LNCaP clone FGC (cell line): ENCODE data around the gene CBX8.

Experiments used
- DNase-seq: peaks from one replicate; pipeline ENCODE4 v3.0.0-alpha.2; 2011; ENCODE audit warnings: low read depth
- H3K4me3 ChIP-seq: 2 replicates; pipeline ENCODE4 v1.5.1; 2011; ENCODE audit warnings: mild to moderate bottlenecking, low read depth, low read length, control low read depth
- TF ChIP-seq, protein P1 (sequence below): IDR thresholded peaks from 2 replicates; pipeline ENCODE4 v1.5.1; 2012; ENCODE audit warnings: mild to moderate bottlenecking; ENCODE audit not compliant: control insufficient read depth, insufficient read depth; ENCODE audit errors: extremely low read depth

The CBX8 gene

DNA sequence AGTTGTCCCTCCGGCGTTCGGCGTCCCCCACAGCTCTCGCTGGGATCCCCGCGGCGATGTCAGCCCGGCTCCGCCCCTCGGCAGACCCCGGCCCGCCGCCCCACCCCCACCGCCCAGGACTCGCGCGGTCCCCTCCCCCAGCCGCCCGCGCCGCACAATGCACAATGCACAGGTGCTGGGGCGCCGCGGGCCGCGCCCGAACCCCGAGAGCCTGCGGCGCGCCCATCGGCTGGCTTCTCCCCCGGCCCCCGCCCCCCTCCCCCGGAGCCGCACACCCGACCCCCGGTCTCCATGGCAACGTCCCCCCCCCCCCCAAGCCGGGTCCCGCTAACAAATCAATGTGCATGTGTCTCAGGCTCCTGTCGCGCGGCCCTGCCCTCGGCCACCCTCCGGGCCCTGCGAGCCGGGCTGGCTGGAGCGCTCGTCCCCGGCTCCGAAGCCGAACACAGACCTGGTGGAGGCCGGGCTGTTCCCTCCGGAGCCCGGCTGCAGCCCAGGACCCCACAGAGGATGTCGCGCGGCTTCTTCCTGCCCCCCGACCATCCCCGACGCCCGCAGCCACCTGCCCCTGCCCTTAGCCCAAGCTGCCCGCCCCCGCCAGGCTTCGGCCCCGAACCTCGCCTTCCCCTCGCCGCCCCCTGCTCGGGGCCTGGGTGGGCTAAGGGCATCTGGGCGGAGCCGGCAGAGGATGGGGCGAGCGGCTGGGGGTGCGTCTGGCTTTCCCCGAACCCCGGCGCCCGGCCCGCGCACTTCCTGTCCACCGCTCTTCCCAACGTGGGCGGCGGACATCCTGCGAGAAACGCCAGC is 818 bp upstream of the CBX8 start:
- peak overlapping the region; percentile 47 for H3K4me3 ChIP-seq
- TF ChIP-seq, protein P1, sequence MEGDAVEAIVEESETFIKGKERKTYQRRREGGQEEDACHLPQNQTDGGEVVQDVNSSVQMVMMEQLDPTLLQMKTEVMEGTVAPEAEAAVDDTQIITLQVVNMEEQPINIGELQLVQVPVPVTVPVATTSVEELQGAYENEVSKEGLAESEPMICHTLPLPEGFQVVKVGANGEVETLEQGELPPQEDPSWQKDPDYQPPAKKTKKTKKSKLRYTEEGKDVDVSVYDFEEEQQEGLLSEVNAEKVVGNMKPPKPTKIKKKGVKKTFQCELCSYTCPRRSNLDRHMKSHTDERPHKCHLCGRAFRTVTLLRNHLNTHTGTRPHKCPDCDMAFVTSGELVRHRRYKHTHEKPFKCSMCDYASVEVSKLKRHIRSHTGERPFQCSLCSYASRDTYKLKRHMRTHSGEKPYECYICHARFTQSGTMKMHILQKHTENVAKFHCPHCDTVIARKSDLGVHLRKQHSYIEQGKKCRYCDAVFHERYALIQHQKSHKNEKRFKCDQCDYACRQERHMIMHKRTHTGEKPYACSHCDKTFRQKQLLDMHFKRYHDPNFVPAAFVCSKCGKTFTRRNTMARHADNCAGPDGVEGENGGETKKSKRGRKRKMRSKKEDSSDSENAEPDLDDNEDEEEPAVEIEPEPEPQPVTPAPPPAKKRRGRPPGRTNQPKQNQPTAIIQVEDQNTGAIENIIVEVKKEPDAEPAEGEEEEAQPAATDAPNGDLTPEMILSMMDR = no peak
- DNase-seq = no peak

DNA sequence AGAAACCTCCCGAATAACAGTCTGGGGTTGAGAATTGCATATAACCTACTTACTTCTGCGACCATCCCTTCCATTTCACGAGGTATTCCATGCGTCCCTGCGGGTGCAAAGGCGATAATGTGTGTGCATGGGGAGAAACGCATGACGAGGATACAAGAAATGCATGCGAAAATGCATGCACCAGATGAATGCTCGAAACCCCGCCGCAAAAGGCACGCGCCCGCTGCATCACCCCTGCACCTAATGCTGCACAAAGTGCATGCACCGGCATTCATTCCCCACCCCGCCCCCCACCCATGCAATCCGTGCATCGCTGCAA is 474 bp downstream of the CBX8 start:
- TF ChIP-seq, protein P1 = no peak
- H3K4me3 ChIP-seq = peak overlapping the region; percentile 80
- DNase-seq = no peak

DNA sequence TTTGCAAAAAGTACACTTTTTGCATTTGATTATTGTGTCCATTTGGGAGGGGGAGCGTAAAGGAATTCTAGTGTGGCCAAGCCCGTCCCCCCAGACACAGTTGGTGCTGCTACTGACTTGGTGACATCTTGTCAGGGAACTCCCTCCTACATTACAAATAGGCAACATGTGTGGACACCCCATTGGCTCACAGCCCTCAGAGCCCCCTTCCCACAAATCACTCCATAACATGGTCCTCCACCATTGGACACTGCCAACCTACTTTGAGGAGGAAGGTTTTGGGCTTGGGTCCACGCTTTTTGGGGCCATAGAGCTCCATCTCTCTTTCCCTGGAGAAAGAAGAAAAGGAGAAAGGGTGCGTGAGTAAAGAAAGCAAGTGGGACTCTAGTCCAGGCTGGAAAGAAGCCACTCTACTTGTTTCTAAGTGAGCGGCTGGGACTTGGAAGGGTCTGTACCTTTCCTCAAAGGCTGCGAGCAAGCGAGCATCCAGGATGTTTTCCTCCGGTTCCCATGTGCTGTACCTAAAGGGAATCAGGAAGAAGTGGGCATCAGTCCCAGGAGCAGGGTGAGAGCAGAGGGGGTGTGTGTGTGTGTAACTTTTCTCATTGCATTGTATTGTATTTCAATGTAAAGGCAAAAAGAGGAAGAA is 958 bp downstream of the CBX8 start:
- TF ChIP-seq, protein P1 = no peak
- peak overlapping the region; percentile 80 for H3K4me3 ChIP-seq
- DNase-seq = no peak

DNA sequence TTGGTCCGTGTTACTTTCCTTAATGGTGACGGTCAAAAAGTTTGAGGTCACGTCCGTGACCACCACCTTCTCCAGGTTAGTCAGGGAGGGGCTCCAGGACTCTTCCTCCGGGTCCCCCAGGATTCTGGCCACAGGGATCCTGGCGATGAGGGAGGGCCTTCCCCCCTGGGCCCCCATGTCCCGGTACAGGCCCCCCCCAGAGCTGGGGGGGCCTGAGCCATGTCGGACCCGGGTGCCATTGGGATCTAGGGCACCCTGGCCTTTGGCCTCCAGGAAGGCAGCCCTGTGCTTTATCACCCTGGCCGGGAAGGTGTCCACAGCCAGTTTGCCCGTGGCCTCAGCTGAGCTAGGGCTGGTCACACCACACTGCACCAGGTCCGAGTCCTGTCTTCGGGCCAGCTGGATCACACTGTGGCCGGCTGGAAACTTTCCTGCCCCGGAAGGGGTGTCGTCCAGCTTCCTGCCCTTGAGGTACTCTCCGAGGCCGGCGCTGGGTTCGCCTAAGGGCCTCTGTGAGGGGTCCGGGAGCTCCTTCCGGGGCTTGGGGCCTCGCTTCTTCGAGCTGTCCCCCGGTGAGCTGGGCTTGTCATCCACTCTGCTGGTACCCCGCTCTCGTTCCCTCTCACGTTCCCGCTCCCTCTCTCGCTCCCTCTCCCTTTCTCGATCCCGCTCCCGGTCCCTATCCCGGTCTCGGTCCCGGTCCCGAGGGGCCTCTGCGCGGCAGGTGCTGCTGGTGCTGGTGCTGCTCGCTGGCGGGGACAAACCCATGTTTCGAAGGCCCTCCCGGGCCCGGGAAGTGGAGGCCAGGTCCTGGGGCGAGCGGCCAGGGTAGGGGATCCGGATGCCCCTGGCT is 2.0 kb downstream of the CBX8 start:
- no peak overlapping the region for H3K4me3 ChIP-seq
- TF ChIP-seq, protein P1 = no peak
- DNase-seq = no peak

DNA sequence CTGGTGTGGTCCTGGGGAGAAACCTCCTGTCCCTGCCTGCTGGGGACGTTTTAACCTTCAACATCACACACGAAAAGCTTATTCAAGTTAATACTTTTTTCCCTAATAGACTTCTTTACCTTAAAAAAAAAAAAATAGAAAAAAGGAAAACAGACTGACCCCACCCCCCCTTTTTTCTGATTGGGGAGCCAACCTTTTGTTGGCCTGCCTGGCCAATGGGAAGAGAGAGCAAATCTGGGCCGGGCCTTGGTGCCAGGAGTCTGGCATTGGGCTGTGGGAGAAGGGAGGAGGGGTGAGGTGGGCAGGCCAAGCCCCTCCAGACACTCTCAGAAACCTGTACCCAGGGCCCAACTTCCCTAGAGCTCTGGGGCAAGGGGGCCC is 3.0 kb downstream of the CBX8 start:
- no peak overlapping the region for H3K4me3 ChIP-seq
- DNase-seq = no peak
- TF ChIP-seq, protein P1 = no peak

DNA sequence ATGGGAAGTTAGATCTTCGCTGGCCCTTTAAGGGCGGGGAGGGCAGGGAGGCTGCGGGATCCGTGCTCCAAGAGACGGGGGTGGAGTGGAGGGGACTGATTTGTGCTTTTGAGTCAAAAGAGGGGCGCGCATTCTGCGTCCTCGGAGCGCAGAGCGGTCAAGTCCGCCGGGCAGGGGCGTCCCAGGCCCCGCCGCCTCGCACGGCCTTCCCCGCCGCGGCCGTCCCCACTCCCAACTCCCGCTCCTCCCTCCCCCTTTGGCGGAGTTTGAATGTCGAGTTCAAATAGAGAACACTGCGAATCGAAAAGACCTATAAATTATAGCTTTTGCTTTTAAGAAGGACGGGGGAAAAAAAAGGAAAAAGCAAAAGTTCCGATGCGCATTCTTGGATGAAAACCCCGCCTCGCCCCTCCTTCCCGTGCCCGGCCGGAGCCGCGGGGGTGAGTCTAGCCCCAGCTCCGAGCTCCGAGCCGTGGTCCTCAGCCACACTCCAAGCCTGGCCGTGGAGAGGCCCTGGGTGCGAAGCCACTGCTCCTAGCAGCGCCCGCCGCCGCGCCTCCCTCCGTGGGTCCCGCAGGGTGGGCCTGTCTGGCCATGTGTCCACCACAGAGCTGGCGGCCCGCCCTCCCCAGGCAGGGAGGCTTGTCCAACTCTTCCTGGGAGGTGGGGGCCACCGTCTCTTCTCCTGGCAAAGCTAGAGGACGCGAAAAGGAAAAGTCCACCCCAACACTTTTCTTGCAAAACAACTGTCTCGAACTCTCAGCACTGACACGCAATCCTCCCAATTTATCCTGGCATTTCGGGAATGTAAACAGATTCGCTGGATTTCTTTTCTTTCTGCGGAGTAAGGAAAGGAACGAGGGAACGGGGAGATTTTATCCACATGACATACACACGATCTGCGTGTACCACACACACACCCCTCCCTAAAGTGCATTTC is 3.6 kb downstream of the CBX8 start:
- TF ChIP-seq, protein P1 = no peak
- H3K4me3 ChIP-seq = no peak overlapping the region
- no peak for DNase-seq
